Neural cell (in vitro differentiated cells): Measurements from ENCODE around the gene TMEM164. TPM values are rescaled to one million over a fixed set of nuclear protein-coding genes. Genes with fewer than 3 reads are reported as not detected.

Experiments used
- H2AFZ ChIP-seq: fragments of 200-600, 300-800 bp; sonication (generic), shearing (Covaris generic); 2 replicates; pipeline ENCODE4 v1.6.0; 2014; ENCODE audit warnings: low read depth, mild to moderate bottlenecking, antibody characterized with exemption, low read length, moderate library complexity
- H3F3A ChIP-seq: fragments of 200-600 bp; shearing (Covaris generic); 2 replicates; pipeline ENCODE4 v1.6.1; 2016; ENCODE audit warnings: mild to moderate bottlenecking, moderate library complexity, mixed read lengths, antibody characterized with exemption, low read length; ENCODE audit not compliant: insufficient read depth, poor library complexity, severe bottlenecking
- H3K27ac ChIP-seq: fragments of 200-600, 300-800 bp; sonication (generic), shearing (Covaris generic); 2 replicates; pipeline ENCODE4 v1.5.1; 2014; ENCODE audit warnings: mild to moderate bottlenecking, low read length, moderate library complexity
- H3K27me3 ChIP-seq: fragments of 300-800, 200-600 bp; sonication (generic), shearing (Covaris generic); 2 replicates; pipeline ENCODE4 v1.6.0; 2014; ENCODE audit warnings: mild to moderate bottlenecking, low read depth, low read length, moderate library complexity; ENCODE audit not compliant: insufficient read depth
- H3K36me3 ChIP-seq: fragments of 300-800, 200-600 bp; sonication (generic), shearing (Covaris generic); 2 replicates; pipeline ENCODE4 v1.5.1; 2014; ENCODE audit warnings: mild to moderate bottlenecking, antibody characterized with exemption, low read length, moderate library complexity; ENCODE audit not compliant: insufficient read depth
- H3K4me2 ChIP-seq: fragments of 300-800, 200-600 bp; sonication (generic), shearing (Covaris generic); 2 replicates; pipeline ENCODE4 v1.6.0; 2014; ENCODE audit warnings: mild to moderate bottlenecking, low read length
- H3K4me3 ChIP-seq: fragments of 300-800, 200-600 bp; sonication (generic), shearing (Covaris generic); 2 replicates; pipeline ENCODE4 v1.5.1; 2014; ENCODE audit warnings: mild to moderate bottlenecking, low read length, moderate library complexity
- H3K79me2 ChIP-seq: fragments of 200-600 bp; shearing (Covaris generic); replicated peaks from 2 replicates; pipeline ENCODE4 v1.6.0; 2014; ENCODE audit warnings: mild to moderate bottlenecking, low read length, moderate library complexity; ENCODE audit not compliant: insufficient read depth
- H3K9ac ChIP-seq: fragments of 300-800, 200-600 bp; sonication (generic), shearing (Covaris generic); 2 replicates; pipeline ENCODE4 v1.6.1; 2016; ENCODE audit warnings: mild to moderate bottlenecking, low read length, mixed read lengths
- H3K9me2 ChIP-seq: fragments of 200-600 bp; shearing (Covaris generic); 2 replicates; pipeline ENCODE4 v1.6.1; 2016; ENCODE audit warnings: mild to moderate bottlenecking, low read length, mixed read lengths; ENCODE audit not compliant: insufficient read depth
- H3K9me3 ChIP-seq: fragments of 200-600, 300-800 bp; sonication (generic), shearing (Covaris generic); 2 replicates; pipeline ENCODE4 v1.6.1; 2016; ENCODE audit warnings: mild to moderate bottlenecking, mixed run types, low read length, moderate library complexity, mixed read lengths
- H4K20me1 ChIP-seq: fragments of 200-600 bp; shearing (Covaris generic); 2 replicates; pipeline ENCODE4 v1.6.1; 2016; ENCODE audit warnings: mild to moderate bottlenecking, mixed run types; ENCODE audit not compliant: insufficient read depth
- CTCF ChIP-seq: fragments of 450-650 bp; IDR thresholded peaks from 2 replicates; pipeline ENCODE4 v1.5.1; 2014; ENCODE audit warnings: antibody characterized with exemption, mild to moderate bottlenecking, moderate library complexity; ENCODE audit not compliant: poor library complexity, severe bottlenecking
- EP300 ChIP-seq: fragments of 450-650 bp; conservative IDR thresholded peaks from 2 replicates; pipeline ENCODE4 v1.6.1; 2014; ENCODE audit warnings: antibody characterized with exemption, mild to moderate bottlenecking, moderate library complexity; ENCODE audit not compliant: poor library complexity, severe bottlenecking
- EZH2 ChIP-seq: fragments of 200-600, 300-800 bp; shearing (Covaris generic), sonication (generic); IDR thresholded peaks from 2 replicates; pipeline ENCODE4 v1.6.1; 2014; ENCODE audit warnings: antibody characterized with exemption, low read length, borderline replicate concordance, mild to moderate bottlenecking; ENCODE audit not compliant: insufficient read depth, poor library complexity, severe bottlenecking
- MXI1 ChIP-seq: fragments of 450-650 bp; conservative IDR thresholded peaks from 2 replicates; pipeline ENCODE4 v1.6.1; 2014; ENCODE audit warnings: antibody characterized with exemption, mild to moderate bottlenecking; ENCODE audit not compliant: poor library complexity, severe bottlenecking
- POLR2AphosphoS5 ChIP-seq: IDR thresholded peaks from 2 replicates; pipeline ENCODE4 v1.6.1; 2012
- RAD21 ChIP-seq: fragments of 450-650 bp; conservative IDR thresholded peaks from 2 replicates; pipeline ENCODE4 v1.6.1; 2014; ENCODE audit warnings: antibody characterized with exemption, mild to moderate bottlenecking, moderate library complexity
- REST ChIP-seq: IDR thresholded peaks from 2 replicates; pipeline ENCODE4 v1.6.1; 2012; ENCODE audit warnings: borderline replicate concordance
- SMC3 ChIP-seq: fragments of 450-650 bp; conservative IDR thresholded peaks from 2 replicates; pipeline ENCODE4 v1.6.1; 2014; ENCODE audit warnings: antibody characterized with exemption, mild to moderate bottlenecking, moderate library complexity; ENCODE audit not compliant: poor library complexity
- TAF1 ChIP-seq: IDR thresholded peaks from 2 replicates; pipeline ENCODE4 v1.6.1; 2012; ENCODE audit warnings: low read depth
- polyA plus RNA-seq: library from polyadenylated mRNA; depleted of rRNA; stranded (reverse); fragments of >200 nt; gene quantifications from 2 replicates; pipeline ENCODE4 v1.2.3, GENCODE V29; 2014

Gene TMEM164
- polyA plus RNA-seq, 1 donor from 2014 or later: 52.8 TPM

GRCh38 chrX:110025395-110025794 is 22.5 kb downstream of the TMEM164 start:
- Histone ChIP-seq H4K20me1 (no peaks in the 10 kb centered on the region), H3K4me2 (no peak overlapping the region), H3K9ac (no peak overlapping the region), H3K9me2 (no peaks in the 10 kb centered on the region), H3K79me2 (no peaks in the 10 kb centered on the region), H3K4me3 (no peak overlapping the region), H3F3A (no peaks in the 10 kb centered on the region), H3K27ac (no peak overlapping the region), H3K36me3 (no peaks in the 10 kb centered on the region), H3K9me3 (no peaks in the 10 kb centered on the region), H3K27me3 (no peaks in the 10 kb centered on the region), H2AFZ (no peak overlapping the region)
- no peak for TF ChIP-seq REST
- TF ChIP-seq POLR2AphosphoS5: no peak
- no peak for TF ChIP-seq MXI1
- TF ChIP-seq SMC3: no peak
- TF ChIP-seq CTCF: no peak
- TF ChIP-seq EP300: no peak
- TF ChIP-seq RAD21: no peak

GRCh38 chrX:110026099-110026844 is 23.4 kb downstream of the TMEM164 start:
- Histone ChIP-seq H3K9me2 (no peaks in the 10 kb centered on the region), H3K27ac (no peak overlapping the region), H3K9me3 (no peaks in the 10 kb centered on the region), H3K79me2 (no peaks in the 10 kb centered on the region), H3K4me3 (no peak overlapping the region), H3K9ac (no peak overlapping the region), H4K20me1 (no peaks in the 10 kb centered on the region), H3K4me2 (no peak overlapping the region), H3F3A (no peaks in the 10 kb centered on the region), H3K36me3 (no peaks in the 10 kb centered on the region), H3K27me3 (no peaks in the 10 kb centered on the region), H2AFZ (no peak overlapping the region)
- TF ChIP-seq EP300: no peak
- TF ChIP-seq TAF1: no peak
- no peak for TF ChIP-seq SMC3
- TF ChIP-seq REST: no peak
- TF ChIP-seq CTCF: no peak
- TF ChIP-seq POLR2AphosphoS5: no peak
- TF ChIP-seq EZH2: no peak
- no peak for TF ChIP-seq MXI1
- no peak for TF ChIP-seq RAD21
